Psoas muscle (tissue), 8 donors: ENCODE measurements around the gene CHCHD6. TPM values are rescaled to one million over a fixed set of nuclear protein-coding genes. Genes with fewer than 3 reads are reported as not detected.

Experiments
- ATAC-seq, 4 donors: fragments of 200-7000 bp; cut with Tn5 transposase; one replicate each; pipeline ENCODE4 v1.9.1; 2020; ENCODE audit warnings: moderate library complexity in 3 of 4, mild to moderate bottlenecking in 2 of 4
- DNase-seq, 2 donors: peaks; one replicate each; pipeline ENCODE4 v3.0.0-alpha.2; 2020
- H3K27ac ChIP-seq: fragments of 200-600 bp; one replicate; pipeline ENCODE4 v1.8.0; 2022
- H3K27me3 ChIP-seq, 3 donors: fragments of 200-600 bp in 1 of 3; one replicate each; pipeline versions ENCODE4 v1.6.1 to v1.8.0; 2013 to 2022; ENCODE audit warnings: low read length in 2 of 3, mild to moderate bottlenecking in 2 of 3, moderate library complexity in 1 of 3; ENCODE audit not compliant: insufficient read depth in 3 of 3
- H3K36me3 ChIP-seq, 2 donors: fragments of 200-600 bp in 1 of 2; one replicate each; pipeline versions ENCODE4 v1.6.1 to v1.8.0; 2013 to 2022; ENCODE audit warnings: low read depth in 1 of 2, mild to moderate bottlenecking in 1 of 2, moderate library complexity in 1 of 2; ENCODE audit not compliant: insufficient read depth in 1 of 2
- H3K4me1 ChIP-seq: fragments of 200-600 bp; one replicate; pipeline ENCODE4 v1.8.0; 2022
- H3K4me3 ChIP-seq: fragments of 200-600 bp; one replicate; pipeline ENCODE4 v1.8.0; 2022; ENCODE audit warnings: mild to moderate bottlenecking
- H3K9me3 ChIP-seq: fragments of 200-600 bp; one replicate; pipeline ENCODE4 v1.8.0; 2022
- WGBS, 3 donors: extraction: QIAGEN DNeasy Blood & Tissue Kit; methylation state at CpG; one replicate each; pipeline versions ENCODE4 v1.1.6 to v1.1.7; 2013; 5-methylcytosine and 5-hydroxymethylcytosine counted together
- intact Hi-C, 2 donors: fragments of 100-400 bp; cut with DNase I; formaldehyde crosslinking; loops; one replicate each; pipeline versions ENCODE4 v1.11.0 to v1.14.2; 2022
- polyA plus RNA-seq, 3 donors: library from polyadenylated mRNA; stranded (reverse); fragments of 200-250 nt; gene quantifications; one replicate each; pipeline ENCODE4 v1.2.3, GENCODE V29; 2013
- total RNA-seq, 4 donors: library from RNA; stranded (reverse); fragmentation: NEBNext Ultra II Directional in 2 of 4; extraction: Animal tissue kit (Norgen Biotek cat#: 25700) in 2 of 4; gene quantifications; one replicate each; pipeline versions ENCODE4 v1.2.1 to v1.2.4, GENCODE V29; 2021 to 2023
- TF ChIP-seq, protein P1 (sequence below): fragments of 200-600 bp; IDR thresholded peaks from one replicate; pipeline ENCODE4 v1.8.0; 2022; ENCODE audit warnings: antibody characterized with exemption
- donor health status: healthy with polysubstance abuse.
- donor health status: DM: no; HTN: no; CAD: no; lungs with moderate emphysema.
- donor health status: Bipolar disorder and iron deficiency.
- donor health status: healthy.
- donor health status: DM: yes; HTN: yes; CAD: no.
- donor health status: DM: no; HTN: no; CAD: no.
- donor health status: DM: no; HTN: no; CAD: no.
- donor health status: DM: yes; HTN: yes; CAD: no.

CHCHD6 gene
- total and polyA plus RNA-seq, 7 donors = 2.4 to 13.8 (median 3.5) TPM

DNA sequence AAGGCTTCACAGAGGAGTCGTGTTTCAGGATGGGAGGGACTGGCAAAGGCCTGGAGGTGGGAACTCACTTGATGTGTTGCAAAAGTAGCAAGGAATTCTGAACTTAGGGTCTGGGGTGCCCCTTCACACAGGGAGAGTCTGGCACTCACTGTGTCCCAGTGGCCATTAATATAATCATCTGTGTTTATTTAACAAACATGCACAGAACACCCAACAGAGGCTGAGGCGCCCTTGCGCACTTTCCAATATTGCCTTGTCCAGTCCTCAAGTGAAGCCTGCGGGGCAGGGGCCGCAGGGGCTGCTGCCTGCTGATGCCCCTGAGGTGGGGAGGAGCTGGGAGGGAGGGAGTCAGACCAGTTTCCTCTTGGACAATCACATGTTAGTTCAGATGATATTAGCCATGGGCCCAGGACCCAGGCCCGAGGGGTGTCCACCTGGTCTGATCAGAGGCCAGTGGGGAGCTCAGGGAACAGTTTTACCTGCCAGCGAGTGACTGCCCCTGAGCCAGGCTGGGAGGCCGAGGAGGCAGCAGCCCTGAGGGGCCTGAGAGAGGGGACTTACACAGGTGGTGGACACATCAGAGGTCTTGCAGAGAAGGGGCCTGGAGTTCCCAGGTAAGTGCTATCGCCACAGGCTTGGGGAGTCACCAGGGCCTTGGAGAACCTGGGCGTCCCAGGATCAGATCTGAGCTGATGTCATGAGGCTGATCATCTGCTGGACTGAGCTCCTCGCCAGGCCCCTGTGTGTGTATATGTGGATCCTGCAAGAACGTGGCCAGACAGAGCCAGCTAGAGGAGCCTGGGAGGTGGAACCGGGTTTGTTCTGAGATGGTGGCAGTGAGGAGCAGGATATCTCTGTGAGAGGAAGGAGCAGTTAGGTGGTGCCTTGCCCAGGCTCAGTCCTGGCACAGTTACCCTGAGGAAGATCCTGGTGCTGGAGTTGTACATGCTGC, 35.3 kb upstream of the CHCHD6 start:
- H3K27me3 ChIP-seq = no peaks in the 10 kb centered on the region
- H3K27ac ChIP-seq = no peak overlapping the region
- no peaks in the 10 kb centered on the region for H3K4me1 ChIP-seq
- no peak for DNase-seq
- TF ChIP-seq, protein P1, sequence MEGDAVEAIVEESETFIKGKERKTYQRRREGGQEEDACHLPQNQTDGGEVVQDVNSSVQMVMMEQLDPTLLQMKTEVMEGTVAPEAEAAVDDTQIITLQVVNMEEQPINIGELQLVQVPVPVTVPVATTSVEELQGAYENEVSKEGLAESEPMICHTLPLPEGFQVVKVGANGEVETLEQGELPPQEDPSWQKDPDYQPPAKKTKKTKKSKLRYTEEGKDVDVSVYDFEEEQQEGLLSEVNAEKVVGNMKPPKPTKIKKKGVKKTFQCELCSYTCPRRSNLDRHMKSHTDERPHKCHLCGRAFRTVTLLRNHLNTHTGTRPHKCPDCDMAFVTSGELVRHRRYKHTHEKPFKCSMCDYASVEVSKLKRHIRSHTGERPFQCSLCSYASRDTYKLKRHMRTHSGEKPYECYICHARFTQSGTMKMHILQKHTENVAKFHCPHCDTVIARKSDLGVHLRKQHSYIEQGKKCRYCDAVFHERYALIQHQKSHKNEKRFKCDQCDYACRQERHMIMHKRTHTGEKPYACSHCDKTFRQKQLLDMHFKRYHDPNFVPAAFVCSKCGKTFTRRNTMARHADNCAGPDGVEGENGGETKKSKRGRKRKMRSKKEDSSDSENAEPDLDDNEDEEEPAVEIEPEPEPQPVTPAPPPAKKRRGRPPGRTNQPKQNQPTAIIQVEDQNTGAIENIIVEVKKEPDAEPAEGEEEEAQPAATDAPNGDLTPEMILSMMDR = no peak
- intact Hi-C loops = no loop called here
- ATAC-seq = no peak
- H3K4me3 ChIP-seq = no peak overlapping the region
- no peaks in the 10 kb centered on the region for H3K9me3 ChIP-seq
- no peaks in the 10 kb centered on the region for H3K36me3 ChIP-seq
- 87 to 94% (median 87%) methylated on average over 12 to 13 of the region's 13 CpGs for WGBS, 3 donors

DNA sequence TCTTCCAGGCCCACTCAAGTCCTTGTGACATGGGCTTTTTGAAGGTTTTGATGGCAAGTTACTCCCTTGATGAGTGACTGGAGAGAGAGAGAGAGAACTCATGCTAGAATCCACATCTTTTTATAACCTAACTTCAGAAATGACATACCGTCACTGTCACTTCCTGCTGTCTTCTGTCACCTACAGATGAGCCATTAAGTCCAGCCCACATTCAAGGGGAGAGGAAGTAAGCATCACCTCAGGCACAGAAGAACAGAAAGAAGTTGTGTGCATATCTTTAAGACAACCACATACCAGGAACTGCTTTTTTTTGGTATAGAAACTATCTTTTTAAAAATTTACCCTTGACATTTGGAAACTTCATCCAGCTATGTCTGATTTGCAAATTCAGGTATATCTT, 32.5 kb upstream of the CHCHD6 start:
- Histone ChIP-seq H3K27me3 (no peaks in the 10 kb centered on the region), H3K27ac (no peak overlapping the region), H3K4me3 (no peak overlapping the region), H3K36me3 (no peaks in the 10 kb centered on the region), H3K4me1 (no peaks in the 10 kb centered on the region), H3K9me3 (peaks cover 8% of the 10 kb centered on the region)
- TF ChIP-seq, protein P1 = no peak
- ATAC-seq (no peak), DNase-seq (no peak)
- WGBS, 3 donors = 70 to 79% (median 74%) methylated on average over 1 of the region's 1 CpG
- intact Hi-C loops = no loop called here

- TF ChIP-seq, protein P1 = no peak
- H3K4me1 ChIP-seq = no peaks in the 10 kb centered on the region
- peaks cover 8% of the 10 kb centered on the region for H3K9me3 ChIP-seq
- no peak for ATAC-seq
- H3K27me3 ChIP-seq = no peaks in the 10 kb centered on the region
- intact Hi-C loops = no loop called here
- no peak for DNase-seq
- H3K4me3 ChIP-seq = no peak overlapping the region
- H3K27ac ChIP-seq = no peak overlapping the region
- H3K36me3 ChIP-seq = no peaks in the 10 kb centered on the region
- 83 to 87% (median 86%) methylated on average over 7 of the region's 7 CpGs for WGBS, 3 donors
Measured at GRCh38 chr3:126672340-126672739, 31.7 kb upstream of the CHCHD6 start.

- Histone ChIP-seq H3K27ac (no peak overlapping the region), H3K4me1 (no peaks in the 10 kb centered on the region), H3K27me3 (no peaks in the 10 kb centered on the region), H3K4me3 (no peak overlapping the region), H3K9me3 (peaks cover 8% of the 10 kb centered on the region), H3K36me3 (no peaks in the 10 kb centered on the region)
- 89 to 94% (median 91%) methylated on average over 6 of the region's 6 CpGs for WGBS, 3 donors
- ATAC-seq (no peak), DNase-seq (no peak)
- TF ChIP-seq, protein P1 = no peak
- intact Hi-C loops = no loop called here
Measured at GRCh38 chr3:126672741-126673140, 31.3 kb upstream of the CHCHD6 start.
